ENCODE measurements around the gene CD93.

Gene CD93

GRCh38 chr20:23059846-23060245, 26.3 kb downstream of the CD93 start:
- no peak for DNase-seq (ENCODE audit: low spot score)

- DNase-seq (ENCODE audit: low spot score) = no peak
Observed at GRCh38 chr20:23059001-23059400, 27.1 kb downstream of the CD93 start.

GRCh38 chr20:23058240-23058639, 27.9 kb downstream of the CD93 start:
- DNase-seq (ENCODE audit: low spot score) = no peak

- DNase-seq (ENCODE audit: low spot score) = no peak
Observed at GRCh38 chr20:23052904-23053303, 33.2 kb downstream of the CD93 start.

- no peak for DNase-seq (ENCODE audit: low spot score)
Observed at GRCh38 chr20:23050847-23051627, 35.1 kb downstream of the CD93 start.

GRCh38 chr20:23050076-23050838, 35.9 kb downstream of the CD93 start:
- no peak for DNase-seq (ENCODE audit: low spot score)

- no peak for DNase-seq (ENCODE audit: low spot score)
Observed at GRCh38 chr20:23049201-23050075, 36.7 kb downstream of the CD93 start, which contains the start of gene THBD. Gene THBD, minus strand, starts transcription at chr20:23049672. Its CDS starts 168 bp downstream, at chr20:23049504.

GRCh38 chr20:23048283-23049200, 37.6 kb downstream of the CD93 start:
- peak; percentile 30 for DNase-seq (ENCODE audit: low spot score)

GRCh38 chr20:23047738-23048214, 38.3 kb downstream of the CD93 start:
- no peak for DNase-seq (ENCODE audit: low spot score)

GRCh38 chr20:23047001-23047737, 39.0 kb downstream of the CD93 start:
- no peak for DNase-seq (ENCODE audit: low spot score)

- no peak for DNase-seq (ENCODE audit: low spot score)
Observed at GRCh38 chr20:23046431-23046830, 39.7 kb downstream of the CD93 start.

GRCh38 chr20:23043376-23043775, 42.7 kb downstream of the CD93 start:
- no peak for DNase-seq (ENCODE audit: low spot score)

GRCh38 chr20:23042270-23042669, 43.9 kb downstream of the CD93 start:
- DNase-seq (ENCODE audit: low spot score) = no peak

- DNase-seq (ENCODE audit: low spot score) = no peak
Observed at GRCh38 chr20:23039885-23040508, 46.1 kb downstream of the CD93 start.

- peak; percentile 70 for DNase-seq (ENCODE audit: low spot score)
Observed at GRCh38 chr20:23039136-23039875, 46.8 kb downstream of the CD93 start.

GRCh38 chr20:23037017-23037481, 49.1 kb downstream of the CD93 start:
- no peak for DNase-seq (ENCODE audit: low spot score)

- DNase-seq (ENCODE audit: low spot score) = no peak
Observed at GRCh38 chr20:23036371-23036770, 49.8 kb downstream of the CD93 start.

- DNase-seq (ENCODE audit: low spot score) = no peak
Observed at GRCh38 chr20:23035731-23036130, 50.4 kb downstream of the CD93 start.
